Sigmoid colon (tissue), 7 donors: ENCODE measurements around the gene ARID3B. TPM values are rescaled to one million over a fixed set of nuclear protein-coding genes. Genes with fewer than 3 reads are reported as not detected.

Experiments used
- DNase-seq: peaks from one replicate; pipeline ENCODE4 v3.0.0-alpha.2; 2019
- H3K27ac ChIP-seq, 4 donors: fragments of 200-600 bp; sonication (generic); one replicate each; pipeline ENCODE4 v1.5.1; 2016 to 2019; ENCODE audit warnings: mild to moderate bottlenecking in 1 of 4
- H3K27me3 ChIP-seq, 3 donors: fragments of 200-600 bp; sonication (generic); one replicate each; pipeline ENCODE4 v1.5.1; 2019; ENCODE audit warnings: mild to moderate bottlenecking in 1 of 3
- H3K36me3 ChIP-seq, 4 donors: fragments of 200-600 bp; sonication (generic); one replicate each; pipeline ENCODE4 v1.5.1; 2016 to 2019
- H3K4me1 ChIP-seq, 4 donors: fragments of 200-600 bp; sonication (generic); one replicate each; pipeline ENCODE4 v1.5.1; 2017 to 2019
- H3K4me3 ChIP-seq, 4 donors: fragments of 200-600 bp; sonication (generic); one replicate each; pipeline ENCODE4 v1.5.1; 2017 to 2019; ENCODE audit warnings: mild to moderate bottlenecking in 2 of 4, moderate library complexity in 1 of 4
- H3K9me3 ChIP-seq, 4 donors: fragments of 200-600 bp in 3 of 4; sonication (generic) in 3 of 4; one replicate each; pipeline versions ENCODE4 v1.5.1 to v1.6.1; 2013 to 2019
- EP300 ChIP-seq, 4 donors: sonication (generic); formaldehyde crosslinking; IDR thresholded peaks; one replicate each; pipeline ENCODE4 v1.6.1; 2017; ENCODE audit warnings: antibody characterized with exemption in 4 of 4
- POLR2A ChIP-seq, 2 donors: fragments of 450-650 bp; IDR thresholded peaks; one replicate each; pipeline ENCODE4 v1.6.1; 2016; ENCODE audit warnings: antibody characterized with exemption in 2 of 2, mild to moderate bottlenecking in 2 of 2, moderate library complexity in 2 of 2
- POLR2AphosphoS5 ChIP-seq, 4 donors: sonication (generic); formaldehyde crosslinking; IDR thresholded peaks; one replicate each; pipeline ENCODE4 v1.6.1; 2017; ENCODE audit warnings: antibody characterized with exemption in 4 of 4
- WGBS, 2 donors: extraction: QIAGEN DNeasy Blood & Tissue Kit; methylation state at CpG; one replicate each; pipeline ENCODE4 v1.1.7; 2013; 5-methylcytosine and 5-hydroxymethylcytosine counted together
- intact Hi-C: fragments of 100-400 bp; cut with DNase I; formaldehyde crosslinking; loops from one replicate; pipeline ENCODE4 v1.15.1; 2023
- polyA plus RNA-seq, 3 donors: library from polyadenylated mRNA; stranded (reverse); fragments of 200-250 nt; gene quantifications; one replicate each; pipeline ENCODE4 v1.2.3, GENCODE V29; 2013
- total RNA-seq, 4 donors: library from RNA; depleted of rRNA; stranded (reverse); fragments of >200 nt; gene quantifications; one replicate each; pipeline ENCODE4 v1.1.0, GENCODE V29; 2016
- TF ChIP-seq, protein P1 (sequence below), 4 experiments: fragments of 450-650 bp in 3 of 4; fragments of 200-600 bp in 1 of 4; IDR thresholded peaks; one replicate each; pipeline ENCODE4 v1.5.1; 2016 to 2019; ENCODE audit warnings: antibody characterized with exemption in 4 of 4, mild to moderate bottlenecking in 3 of 4, moderate library complexity in 2 of 4
- donor health status: healthy with polysubstance abuse.
- donor health status: Bipolar disorder and iron deficiency.
- donor health status: healthy.

The ARID3B gene
- total and polyA plus RNA-seq, 7 donors = 2.3 to 9.7 (median 5.3) TPM

GRCh38 chr15:74632601-74633000, 91.6 kb downstream of the ARID3B start:
- H3K36me3 ChIP-seq = peaks cover 49 to 99% (median 66%) of the 10 kb centered on the region in 4 donors
- 93 to 95% methylated on average over 9 of the region's 9 CpGs for WGBS, 2 donors
- H3K4me1 ChIP-seq = no peaks in the 10 kb centered on the region
- no peak for TF ChIP-seq POLR2AphosphoS5 (IDR thresholded peaks at IDR 0.05)
- TF ChIP-seq POLR2A (IDR thresholded peaks at IDR 0.05) = no peak
- TF ChIP-seq, protein P1, sequence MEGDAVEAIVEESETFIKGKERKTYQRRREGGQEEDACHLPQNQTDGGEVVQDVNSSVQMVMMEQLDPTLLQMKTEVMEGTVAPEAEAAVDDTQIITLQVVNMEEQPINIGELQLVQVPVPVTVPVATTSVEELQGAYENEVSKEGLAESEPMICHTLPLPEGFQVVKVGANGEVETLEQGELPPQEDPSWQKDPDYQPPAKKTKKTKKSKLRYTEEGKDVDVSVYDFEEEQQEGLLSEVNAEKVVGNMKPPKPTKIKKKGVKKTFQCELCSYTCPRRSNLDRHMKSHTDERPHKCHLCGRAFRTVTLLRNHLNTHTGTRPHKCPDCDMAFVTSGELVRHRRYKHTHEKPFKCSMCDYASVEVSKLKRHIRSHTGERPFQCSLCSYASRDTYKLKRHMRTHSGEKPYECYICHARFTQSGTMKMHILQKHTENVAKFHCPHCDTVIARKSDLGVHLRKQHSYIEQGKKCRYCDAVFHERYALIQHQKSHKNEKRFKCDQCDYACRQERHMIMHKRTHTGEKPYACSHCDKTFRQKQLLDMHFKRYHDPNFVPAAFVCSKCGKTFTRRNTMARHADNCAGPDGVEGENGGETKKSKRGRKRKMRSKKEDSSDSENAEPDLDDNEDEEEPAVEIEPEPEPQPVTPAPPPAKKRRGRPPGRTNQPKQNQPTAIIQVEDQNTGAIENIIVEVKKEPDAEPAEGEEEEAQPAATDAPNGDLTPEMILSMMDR (IDR thresholded peaks at IDR 0.05) = no peak
- TF ChIP-seq EP300 (IDR thresholded peaks at IDR 0.05) = no peak
- intact Hi-C loops = loop anchor here (5.0 to 10.0 kb wide), 2 partner anchors 260 to 322 kb away; partner anchors contain the start of gene RPP25
- no peaks in the 10 kb centered on the region for H3K9me3 ChIP-seq
- no peaks in the 10 kb centered on the region for H3K27me3 ChIP-seq
- DNase-seq = no peak
- H3K27ac ChIP-seq = no peak overlapping the region
- H3K4me3 ChIP-seq = no peak overlapping the region

DNA sequence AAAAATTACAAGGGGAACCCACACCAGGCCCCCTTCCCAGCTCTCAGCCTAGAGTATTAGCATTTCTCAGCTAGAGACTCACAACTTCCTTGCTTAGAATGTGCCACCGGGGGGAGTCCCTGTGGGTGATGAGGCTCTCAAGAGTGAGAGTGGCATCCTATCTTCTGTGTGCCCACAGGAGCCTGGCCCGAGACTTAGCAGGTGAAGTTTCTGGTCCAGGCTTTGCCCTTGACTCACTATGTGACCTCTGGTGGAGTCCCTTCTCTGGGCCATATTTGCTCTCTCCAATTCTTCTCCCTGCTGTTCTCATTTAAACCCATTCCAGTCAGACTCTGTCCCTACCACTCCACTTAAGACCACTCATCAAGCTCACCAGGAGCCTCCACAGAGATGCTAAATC, 92.8 kb downstream of the ARID3B start:
- H3K36me3 ChIP-seq = peaks cover 38 to 97% (median 58%) of the 10 kb centered on the region in 4 donors
- DNase-seq = no peak
- no peaks in the 10 kb centered on the region for H3K27me3 ChIP-seq
- TF ChIP-seq EP300 (IDR thresholded peaks at IDR 0.05) = no peak
- no peak for TF ChIP-seq POLR2AphosphoS5 (IDR thresholded peaks at IDR 0.05)
- TF ChIP-seq, protein P1 (IDR thresholded peaks at IDR 0.05) = no peak
- no peak for TF ChIP-seq POLR2A (IDR thresholded peaks at IDR 0.05)
- no peaks in the 10 kb centered on the region for H3K9me3 ChIP-seq
- no peaks in the 10 kb centered on the region for H3K4me1 ChIP-seq
- 72 to 79% methylated on average over 2 of the region's 2 CpGs for WGBS, 2 donors
- H3K4me3 ChIP-seq = no peak overlapping the region
- intact Hi-C loops = loop anchor here (5.0 to 10.0 kb wide), 2 partner anchors 261 to 321 kb away; partner anchors contain the start of gene RPP25
- no peak overlapping the region for H3K27ac ChIP-seq

DNA sequence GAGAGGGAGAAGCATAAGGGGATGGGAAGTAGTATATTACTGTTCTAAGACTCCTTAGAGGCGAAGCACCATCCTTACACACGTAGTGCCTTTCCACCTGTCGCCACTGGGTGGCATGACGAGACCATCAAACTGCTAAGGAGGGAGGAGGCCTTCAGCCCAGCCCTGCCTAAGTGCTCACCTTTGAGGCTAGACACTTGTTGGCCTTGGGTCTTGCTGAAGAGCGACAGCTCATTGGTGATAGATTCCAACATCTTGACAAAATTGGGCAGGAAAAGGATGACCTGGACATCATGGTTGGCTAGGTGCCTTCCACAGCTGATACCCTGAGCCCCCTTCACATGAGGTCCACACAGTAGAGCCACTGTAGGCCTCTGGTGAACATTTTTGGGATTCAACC, 94.2 kb downstream of the ARID3B start:
- no peak for DNase-seq
- no peak overlapping the region for H3K4me3 ChIP-seq
- TF ChIP-seq EP300 (IDR thresholded peaks at IDR 0.05) (no peak), POLR2A (IDR thresholded peaks at IDR 0.05) (no peak)
- TF ChIP-seq, protein P1 (IDR thresholded peaks at IDR 0.05) = peak; percentile 72 to 88 (median 84)

DNA sequence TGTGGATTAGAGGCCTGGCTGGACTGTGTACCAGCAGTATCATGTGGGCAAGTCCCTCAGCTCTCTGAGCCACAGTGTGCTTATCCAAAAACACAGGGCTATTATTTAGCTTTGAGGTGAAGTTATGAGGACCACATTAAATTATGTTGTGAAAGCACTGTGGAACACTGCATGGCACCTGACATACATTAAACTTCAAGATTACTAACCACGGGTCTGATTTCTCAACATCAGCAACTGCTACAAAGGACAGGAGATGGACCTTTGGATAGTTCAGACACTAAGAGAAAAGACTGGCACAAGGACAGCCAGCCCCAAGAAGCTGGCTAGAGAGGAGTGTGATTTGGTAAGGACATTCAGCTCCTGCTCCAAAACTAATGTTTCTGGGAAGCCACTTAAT, 96.0 kb downstream of the ARID3B start:
- H3K4me3 ChIP-seq = no peak overlapping the region
- WGBS, 2 donors = 79 to 89% methylated on average over 1 of the region's 1 CpG
- H3K9me3 ChIP-seq = no peaks in the 10 kb centered on the region
- no peaks in the 10 kb centered on the region for H3K27me3 ChIP-seq
- peaks cover 0 to 2% (median 0%) of the 10 kb centered on the region in 4 donors for H3K4me1 ChIP-seq
- no peak for DNase-seq
- no peak for TF ChIP-seq POLR2AphosphoS5 (IDR thresholded peaks at IDR 0.05)
- TF ChIP-seq POLR2A (IDR thresholded peaks at IDR 0.05) = no peak
- TF ChIP-seq EP300 (IDR thresholded peaks at IDR 0.05) = no peak
- TF ChIP-seq, protein P1 (IDR thresholded peaks at IDR 0.05) = no peak
- peaks cover 20 to 90% (median 50%) of the 10 kb centered on the region in 4 donors for H3K36me3 ChIP-seq
- intact Hi-C loops = loop anchor here (10.0 kb wide), 1 partner anchor 318 kb away; the partner anchor contains the start of gene RPP25
- H3K27ac ChIP-seq = no peak overlapping the region

More for the DNA sequence above, 94.2 kb downstream of the ARID3B start:
- H3K27me3 ChIP-seq = no peaks in the 10 kb centered on the region
- H3K36me3 ChIP-seq = peaks cover 31 to 97% (median 58%) of the 10 kb centered on the region in 4 donors
- no peaks in the 10 kb centered on the region for H3K4me1 ChIP-seq
- no peaks in the 10 kb centered on the region for H3K9me3 ChIP-seq
- H3K27ac ChIP-seq = no peak overlapping the region
- intact Hi-C loops = loop anchor here (1.0 to 10.0 kb wide), 2 partner anchors 134 to 320 kb away; partner anchors contain the start of gene RPP25
- WGBS, 2 donors = 12 to 27% methylated on average over 5 of the region's 5 CpGs

DNA sequence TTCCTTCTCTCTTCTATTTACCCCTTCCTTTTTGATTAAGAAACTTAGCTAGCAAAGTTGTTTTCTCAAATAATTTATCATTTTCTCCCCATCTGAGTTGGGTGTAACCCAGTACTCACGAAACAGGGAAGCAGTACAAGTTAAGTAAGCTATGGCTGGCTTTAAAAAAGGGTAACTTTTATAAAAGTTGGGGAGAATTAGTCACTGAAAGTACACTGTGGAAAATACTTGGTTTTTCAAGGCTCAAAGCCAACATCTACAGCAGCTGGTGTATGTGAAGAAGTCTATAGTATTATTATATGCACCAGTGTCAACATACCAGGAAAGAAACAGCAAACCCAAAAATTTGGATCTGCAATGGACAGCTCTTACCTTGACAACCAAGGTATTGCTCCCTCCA, 100.1 kb downstream of the ARID3B start:
- TF ChIP-seq POLR2AphosphoS5 (IDR thresholded peaks at IDR 0.05) (no peak), POLR2A (IDR thresholded peaks at IDR 0.05) (no peak), EP300 (IDR thresholded peaks at IDR 0.05) (no peak)
- TF ChIP-seq, protein P1 (IDR thresholded peaks at IDR 0.05) = no peak
- Histone ChIP-seq H3K27ac (no peak overlapping the region), H3K4me3 (no peak overlapping the region), H3K36me3 (peaks cover 11 to 55% (median 27%) of the 10 kb centered on the region in 4 donors), H3K27me3 (no peaks in the 10 kb centered on the region), H3K4me1 (peaks cover 0 to 18% (median 17%) of the 10 kb centered on the region in 4 donors), H3K9me3 (no peaks in the 10 kb centered on the region)
- 68 to 80% methylated on average over 1 of the region's 1 CpG for WGBS, 2 donors
- intact Hi-C loops = no loop called here
- no peak for DNase-seq
